Iris pigment epithelial cell (primary cell): ENCODE data around the gene NTM.

Experiments used
- DNase-seq: peaks from one replicate; pipeline ENCODE4 v3.0.0-alpha.2; 2011; ENCODE audit warnings: low read depth

The NTM gene

GRCh38 chr11:132220474-132220873 lies 850.1 kb downstream of the NTM start:
- peak; percentile 44 for DNase-seq

- no peak for DNase-seq
Observed at GRCh38 chr11:132222345-132222744, 851.9 kb downstream of the NTM start.

- no peak for DNase-seq
Observed at GRCh38 chr11:132226522-132226921, 856.1 kb downstream of the NTM start.

GRCh38 chr11:132228746-132229325 lies 858.4 kb downstream of the NTM start:
- peak; percentile 18 for DNase-seq

- DNase-seq = no peak
Observed at GRCh38 chr11:132231656-132232347, 861.4 kb downstream of the NTM start.

- DNase-seq = peak; percentile 47
Observed at GRCh38 chr11:132234878-132235277, 864.5 kb downstream of the NTM start.

GRCh38 chr11:132237781-132238180 lies 867.4 kb downstream of the NTM start:
- DNase-seq = no peak

- no peak for DNase-seq
Observed at GRCh38 chr11:132238331-132238866, 868.0 kb downstream of the NTM start.

GRCh38 chr11:132240374-132240773 lies 870.0 kb downstream of the NTM start:
- no peak for DNase-seq

GRCh38 chr11:132242632-132243031 lies 872.2 kb downstream of the NTM start:
- DNase-seq = no peak

- peak; percentile 2 for DNase-seq
Observed at GRCh38 chr11:132244846-132245245, 874.4 kb downstream of the NTM start.

- no peak for DNase-seq
Observed at GRCh38 chr11:132245403-132246385, 875.3 kb downstream of the NTM start.

GRCh38 chr11:132248580-132248979 lies 878.2 kb downstream of the NTM start:
- DNase-seq = no peak

- no peak for DNase-seq
Observed at GRCh38 chr11:132249256-132249655, 878.8 kb downstream of the NTM start.

GRCh38 chr11:132251061-132251460 lies 880.6 kb downstream of the NTM start:
- no peak for DNase-seq

- no peak for DNase-seq
Observed at GRCh38 chr11:132253469-132254264, 883.3 kb downstream of the NTM start.

- DNase-seq = no peak
Observed at GRCh38 chr11:132254906-132255305, 884.5 kb downstream of the NTM start.

- DNase-seq = no peak
Observed at GRCh38 chr11:132256528-132257279, 886.3 kb downstream of the NTM start.

- no peak for DNase-seq
Observed at GRCh38 chr11:132257871-132258270, 887.5 kb downstream of the NTM start.

- DNase-seq = peak; percentile 21
Observed at GRCh38 chr11:132258875-132259274, 888.5 kb downstream of the NTM start.

- no peak for DNase-seq
Observed at GRCh38 chr11:132260636-132261035, 890.2 kb downstream of the NTM start.
